Duodenal mucosa (tissue), 2 donors: Measurements from ENCODE around the gene COG4.

Experiments used
- H3K27ac ChIP-seq: one replicate; pipeline ENCODE4 v1.7.0; 2013; ENCODE audit warnings: low read depth, low read length
- H3K27me3 ChIP-seq, 2 donors: one replicate each; pipeline ENCODE4 v1.7.0; 2013; ENCODE audit warnings: low read length in 2 of 2, control low read depth in 1 of 2; ENCODE audit not compliant: insufficient read depth in 2 of 2, control insufficient read depth in 1 of 2
- H3K36me3 ChIP-seq, 2 donors: one replicate each; pipeline ENCODE4 v1.7.0; 2013; ENCODE audit warnings: low read length in 2 of 2, control low read depth in 1 of 2; ENCODE audit not compliant: insufficient read depth in 2 of 2, control insufficient read depth in 1 of 2
- H3K4me1 ChIP-seq, 2 donors: one replicate each; pipeline ENCODE4 v1.7.0; 2013; ENCODE audit warnings: low read length in 2 of 2, control low read depth in 1 of 2; ENCODE audit not compliant: insufficient read depth in 2 of 2, control insufficient read depth in 1 of 2
- H3K4me3 ChIP-seq, 2 donors: one replicate each; pipeline ENCODE4 v1.7.0; 2013; ENCODE audit warnings: low read length in 2 of 2, low read depth in 1 of 2
- H3K9ac ChIP-seq, 2 donors: one replicate each; pipeline ENCODE4 v1.7.0; 2013; ENCODE audit warnings: low read length in 2 of 2, low read depth in 1 of 2
- H3K9me3 ChIP-seq, 2 donors: one replicate each; pipeline ENCODE4 v1.7.0; 2013; ENCODE audit warnings: low read length in 2 of 2, control low read depth in 1 of 2; ENCODE audit not compliant: control insufficient read depth in 1 of 2

Gene COG4

DNA sequence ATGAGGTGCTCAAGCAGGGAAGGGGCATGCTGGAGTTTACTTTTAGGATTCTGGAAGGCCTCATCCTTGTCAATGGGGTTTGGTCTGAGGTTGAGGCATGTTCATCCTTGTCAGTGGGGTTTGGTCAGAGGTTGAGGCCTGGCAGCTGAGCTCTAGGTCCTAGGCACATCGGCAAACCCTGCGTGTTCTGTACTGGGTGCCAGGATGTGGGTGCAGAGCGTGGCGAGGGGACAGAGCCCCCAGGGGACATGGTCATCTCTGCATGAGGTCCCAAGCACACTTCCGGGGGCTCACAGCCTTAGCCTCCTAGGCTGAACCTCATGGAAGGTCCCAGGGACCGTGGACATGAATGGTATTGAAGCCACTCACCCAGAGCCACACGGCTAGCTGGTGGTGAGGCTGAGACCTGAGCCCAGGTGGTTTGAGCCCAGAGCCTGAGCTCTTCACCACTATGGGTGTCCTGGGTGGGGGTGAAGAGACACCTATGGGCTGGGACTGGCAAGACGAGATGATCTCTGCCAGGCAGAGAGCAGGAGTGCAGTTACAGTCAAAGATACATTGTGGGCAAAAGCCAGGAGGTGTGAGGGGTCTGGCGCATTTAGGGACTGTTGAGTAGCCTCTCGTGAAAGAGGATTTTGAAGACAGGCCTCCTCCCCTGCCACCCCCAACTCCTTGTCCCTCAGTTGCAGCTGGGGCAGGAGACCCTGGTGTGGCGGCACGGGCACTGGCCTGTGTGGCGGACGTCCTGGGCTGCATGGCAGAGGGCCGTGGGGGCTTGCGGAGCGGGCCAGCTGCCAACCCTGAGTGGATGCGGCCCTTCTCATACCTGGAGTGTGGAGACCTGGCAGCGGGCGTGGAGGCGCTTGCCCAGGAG, 49.7 kb downstream of the COG4 start:
- H3K36me3 ChIP-seq, result peaks cover 15 to 53% of the 10 kb centered on the region in 2 donors
- peaks cover 6 to 8% of the 10 kb centered on the region in 2 donors for H3K4me1 ChIP-seq
- H3K9me3 ChIP-seq, result no peaks in the 10 kb centered on the region
- H3K9ac ChIP-seq, result no peak overlapping the region
- H3K27ac ChIP-seq, result no peak overlapping the region
- H3K4me3 ChIP-seq, result no peak overlapping the region
- no peaks in the 10 kb centered on the region for H3K27me3 ChIP-seq

DNA sequence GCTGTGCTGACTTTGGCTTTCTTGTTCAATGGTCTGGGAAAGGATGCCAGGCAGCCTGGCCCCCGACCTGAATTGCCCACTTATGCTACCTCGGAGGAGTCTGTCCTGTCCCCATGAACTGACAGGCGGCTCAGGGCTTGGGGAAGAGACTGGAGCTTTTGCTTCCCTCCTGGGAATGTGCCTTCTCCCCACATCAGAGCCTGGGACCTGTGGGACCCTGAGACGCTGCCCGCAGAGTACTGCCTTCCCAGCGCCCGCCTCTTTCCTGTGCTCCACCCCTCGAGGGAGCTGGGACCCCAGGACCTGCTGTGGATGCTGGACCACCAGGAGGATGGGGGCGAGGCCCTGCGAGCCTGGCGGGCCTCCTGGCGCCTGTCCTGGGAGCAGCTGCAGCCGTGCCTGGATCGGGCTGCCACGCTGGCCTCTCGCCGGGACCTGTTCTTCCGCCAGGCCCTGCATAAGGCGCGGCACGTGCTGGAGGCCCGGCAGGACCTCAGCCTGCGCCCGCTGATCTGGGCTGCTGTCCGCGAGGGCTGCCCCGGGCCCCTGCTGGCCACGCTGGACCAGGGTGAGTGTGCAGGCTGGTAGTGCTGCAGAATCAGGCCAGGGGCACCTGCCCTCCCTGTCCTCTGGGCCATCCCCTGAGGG, 50.4 kb downstream of the COG4 start:
- Histone ChIP-seq H3K36me3 (peaks cover 15 to 47% of the 10 kb centered on the region in 2 donors), H3K9me3 (no peaks in the 10 kb centered on the region), H3K4me3 (no peak overlapping the region), H3K9ac (no peak overlapping the region), H3K27ac (no peak overlapping the region), H3K4me1 (peaks cover 6 to 8% of the 10 kb centered on the region in 2 donors), H3K27me3 (no peaks in the 10 kb centered on the region)

DNA sequence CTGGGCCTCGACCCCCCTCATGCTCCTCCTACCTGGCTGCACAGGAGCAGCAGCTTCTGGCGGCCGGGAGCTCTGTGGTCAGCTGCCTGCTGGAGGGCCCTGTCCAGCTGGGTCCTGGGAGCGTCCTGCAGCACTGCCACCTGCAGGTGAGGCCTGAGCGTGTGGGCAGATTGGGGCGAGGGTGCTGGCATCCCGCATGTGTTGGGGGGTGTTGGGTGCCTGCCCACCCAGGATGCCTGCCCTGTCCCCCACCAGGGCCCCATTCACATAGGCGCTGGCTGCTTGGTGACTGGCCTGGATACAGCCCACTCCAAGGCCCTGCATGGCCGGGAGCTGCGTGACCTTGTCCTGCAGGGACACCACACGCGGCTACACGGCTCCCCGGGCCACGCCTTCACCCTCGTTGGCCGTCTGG, 52.4 kb downstream of the COG4 start:
- Histone ChIP-seq H3K27me3 (no peaks in the 10 kb centered on the region), H3K36me3 (peaks cover 15 to 59% of the 10 kb centered on the region in 2 donors), H3K4me3 (no peak overlapping the region), H3K9me3 (no peaks in the 10 kb centered on the region), H3K9ac (no peak overlapping the region), H3K4me1 (no peaks in the 10 kb centered on the region), H3K27ac (no peak overlapping the region)

DNA sequence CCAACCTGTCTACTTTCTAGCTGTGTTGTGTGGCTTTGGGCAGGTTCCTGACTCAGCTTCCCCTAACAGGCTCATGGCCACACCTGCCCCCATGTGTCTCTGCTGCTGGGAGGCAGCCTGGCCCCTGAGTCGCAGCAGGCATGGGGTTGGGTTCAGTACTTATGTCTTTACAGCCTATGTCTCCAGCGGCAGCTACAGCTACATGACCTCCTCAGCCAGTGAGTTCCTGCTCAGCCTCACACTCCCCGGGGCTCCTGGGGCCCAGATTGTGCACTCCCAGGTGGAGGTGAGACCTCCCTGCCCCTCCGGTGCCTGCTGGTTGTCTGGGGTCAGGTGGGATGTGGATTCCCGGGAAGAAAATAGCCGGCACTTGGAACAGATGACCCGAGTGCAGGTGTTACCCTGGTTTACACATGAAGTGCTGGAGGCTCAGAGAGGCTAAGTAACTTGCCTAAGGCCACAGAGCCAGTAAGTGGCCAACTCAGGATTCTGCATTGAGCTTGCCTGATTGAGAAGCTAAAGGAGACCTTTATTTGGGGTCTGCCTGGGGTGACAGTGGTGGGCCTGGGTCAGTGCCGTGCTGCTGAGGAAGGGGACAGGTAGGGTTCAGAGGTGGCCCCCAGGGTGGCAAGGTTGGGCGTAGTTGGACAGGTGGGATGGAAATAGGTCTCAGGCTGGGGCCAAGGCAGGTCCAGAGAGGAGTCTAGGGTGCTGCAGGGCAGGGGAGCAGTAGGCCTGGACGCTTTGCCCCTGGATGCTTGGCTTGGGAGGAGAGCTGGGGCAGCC, 53.0 kb downstream of the COG4 start:
- Histone ChIP-seq H3K4me1 (no peaks in the 10 kb centered on the region), H3K9me3 (no peaks in the 10 kb centered on the region), H3K27ac (no peak overlapping the region), H3K4me3 (no peak overlapping the region), H3K9ac (no peak overlapping the region), H3K36me3 (peaks cover 15 to 59% of the 10 kb centered on the region in 2 donors), H3K27me3 (no peaks in the 10 kb centered on the region)

DNA sequence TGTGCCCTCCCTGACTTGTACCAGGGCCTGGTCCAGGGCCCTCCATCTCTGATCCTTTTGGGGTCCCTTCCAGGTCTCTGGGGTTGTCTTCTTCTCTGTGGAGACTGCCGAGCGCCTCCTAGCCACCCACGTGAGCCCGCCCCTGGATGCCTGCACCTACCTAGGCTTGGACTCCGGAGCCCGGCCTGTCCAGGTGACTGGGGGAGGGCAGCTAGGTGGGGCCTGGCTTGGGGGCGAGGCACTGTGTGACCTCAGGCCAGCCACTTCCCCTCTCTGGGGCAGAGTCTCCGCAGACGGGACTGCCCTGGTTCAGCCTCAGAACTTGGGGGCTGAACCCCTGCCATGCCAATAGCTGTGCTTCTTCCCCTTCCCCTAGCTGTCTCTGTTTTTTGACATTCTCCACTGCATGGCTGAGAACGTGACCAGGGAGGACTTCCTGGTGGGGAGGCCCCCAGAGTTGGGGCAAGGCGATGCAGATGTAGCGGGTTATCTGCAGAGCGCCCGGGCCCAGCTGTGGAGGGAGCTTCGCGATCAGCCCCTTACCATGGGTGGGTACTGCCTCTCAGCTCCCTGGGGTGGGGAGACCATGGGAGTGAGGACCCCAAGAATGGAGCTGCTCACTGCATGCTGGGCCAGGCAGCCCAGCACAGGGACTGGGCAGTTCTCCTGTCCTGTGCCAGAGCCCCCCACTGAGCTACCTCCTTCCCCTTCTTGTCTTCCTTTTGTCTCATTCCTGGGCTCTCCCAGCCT, 54.4 kb downstream of the COG4 start:
- Histone ChIP-seq H3K4me1 (no peaks in the 10 kb centered on the region), H3K9ac (no peak overlapping the region), H3K27ac (no peak overlapping the region), H3K9me3 (no peaks in the 10 kb centered on the region), H3K27me3 (no peaks in the 10 kb centered on the region), H3K36me3 (peaks cover 15 to 55% of the 10 kb centered on the region in 2 donors), H3K4me3 (no peak overlapping the region)

GRCh38 chr16:70467608-70468007, 55.7 kb downstream of the COG4 start:
- no peaks in the 10 kb centered on the region for H3K27me3 ChIP-seq
- H3K36me3 ChIP-seq, result peaks cover 10 to 51% of the 10 kb centered on the region in 2 donors
- no peak overlapping the region for H3K27ac ChIP-seq
- H3K4me1 ChIP-seq, result no peaks in the 10 kb centered on the region
- no peak overlapping the region for H3K4me3 ChIP-seq
- H3K9me3 ChIP-seq, result no peaks in the 10 kb centered on the region
- no peak overlapping the region for H3K9ac ChIP-seq

- Histone ChIP-seq H3K27ac (no peak overlapping the region), H3K4me1 (no peaks in the 10 kb centered on the region), H3K36me3 (peaks cover 6 to 51% of the 10 kb centered on the region in 2 donors), H3K27me3 (no peaks in the 10 kb centered on the region), H3K4me3 (no peak overlapping the region), H3K9ac (no peak overlapping the region), H3K9me3 (no peaks in the 10 kb centered on the region)
Measured at GRCh38 chr16:70467113-70467512, 56.2 kb downstream of the COG4 start.

DNA sequence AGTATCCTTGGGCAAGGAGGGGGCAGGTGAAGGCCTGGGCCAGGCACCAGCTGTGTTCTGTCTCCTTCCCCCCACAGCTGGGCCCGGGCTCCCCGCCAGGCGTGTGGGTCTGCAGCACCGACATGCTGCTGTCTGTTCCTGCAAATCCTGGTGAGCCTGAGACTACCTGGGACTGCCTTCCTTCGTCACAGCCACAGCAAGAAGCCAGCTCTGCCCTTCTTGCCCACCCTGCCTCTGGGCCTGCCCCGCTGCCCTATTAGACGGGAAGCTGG, 56.6 kb downstream of the COG4 start:
- no peaks in the 10 kb centered on the region for H3K9me3 ChIP-seq
- H3K36me3 ChIP-seq, result peaks cover 5 to 51% of the 10 kb centered on the region in 2 donors
- H3K4me3 ChIP-seq, result no peak overlapping the region
- H3K27me3 ChIP-seq, result no peaks in the 10 kb centered on the region
- H3K27ac ChIP-seq, result no peak overlapping the region
- H3K4me1 ChIP-seq, result no peaks in the 10 kb centered on the region
- H3K9ac ChIP-seq, result no peak overlapping the region

- Histone ChIP-seq H3K36me3 (peaks cover 5 to 48% of the 10 kb centered on the region in 2 donors), H3K4me3 (no peak overlapping the region), H3K9me3 (no peaks in the 10 kb centered on the region), H3K27ac (no peak overlapping the region), H3K4me1 (no peaks in the 10 kb centered on the region), H3K27me3 (no peaks in the 10 kb centered on the region), H3K9ac (no peak overlapping the region)
Measured at GRCh38 chr16:70465999-70466804, 57.2 kb downstream of the COG4 start.
